ENCODE results near the gene BCO1. TPM values are rescaled to one million over a fixed set of nuclear protein-coding genes. Genes with fewer than 3 reads are reported as not detected.

BCO1 gene
- total and polyA plus RNA-seq, 3 donors from 2014 or later: 0.62 to 1.2 (median 0.87) TPM

GRCh38 chr16:81266680-81267095, 28.2 kb downstream of the BCO1 start:
- Histone ChIP-seq H3K4me1 (peaks cover 8% of the 10 kb centered on the region), H3K36me3 (ENCODE audit: low read depth, missing control alignments) (no peaks in the 10 kb centered on the region), H3K9me3 (no peaks in the 10 kb centered on the region), H3K27me3 (no peaks in the 10 kb centered on the region), H3K4me3 (no peak overlapping the region), H3K27ac (no peak overlapping the region)
- intact Hi-C loops (cut with DNase I; ENCODE audit: low total_unique reads): no loop called here
- 56 to 73% methylated on average over 7 of the region's 7 CpGs for WGBS, 2 donors
- no peak for DNase-seq
- TF ChIP-seq, protein P1, sequence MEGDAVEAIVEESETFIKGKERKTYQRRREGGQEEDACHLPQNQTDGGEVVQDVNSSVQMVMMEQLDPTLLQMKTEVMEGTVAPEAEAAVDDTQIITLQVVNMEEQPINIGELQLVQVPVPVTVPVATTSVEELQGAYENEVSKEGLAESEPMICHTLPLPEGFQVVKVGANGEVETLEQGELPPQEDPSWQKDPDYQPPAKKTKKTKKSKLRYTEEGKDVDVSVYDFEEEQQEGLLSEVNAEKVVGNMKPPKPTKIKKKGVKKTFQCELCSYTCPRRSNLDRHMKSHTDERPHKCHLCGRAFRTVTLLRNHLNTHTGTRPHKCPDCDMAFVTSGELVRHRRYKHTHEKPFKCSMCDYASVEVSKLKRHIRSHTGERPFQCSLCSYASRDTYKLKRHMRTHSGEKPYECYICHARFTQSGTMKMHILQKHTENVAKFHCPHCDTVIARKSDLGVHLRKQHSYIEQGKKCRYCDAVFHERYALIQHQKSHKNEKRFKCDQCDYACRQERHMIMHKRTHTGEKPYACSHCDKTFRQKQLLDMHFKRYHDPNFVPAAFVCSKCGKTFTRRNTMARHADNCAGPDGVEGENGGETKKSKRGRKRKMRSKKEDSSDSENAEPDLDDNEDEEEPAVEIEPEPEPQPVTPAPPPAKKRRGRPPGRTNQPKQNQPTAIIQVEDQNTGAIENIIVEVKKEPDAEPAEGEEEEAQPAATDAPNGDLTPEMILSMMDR (IDR thresholded peaks at IDR 0.05): no peak
- no peak for TF ChIP-seq POLR2A (IDR thresholded peaks at IDR 0.05)

DNA sequence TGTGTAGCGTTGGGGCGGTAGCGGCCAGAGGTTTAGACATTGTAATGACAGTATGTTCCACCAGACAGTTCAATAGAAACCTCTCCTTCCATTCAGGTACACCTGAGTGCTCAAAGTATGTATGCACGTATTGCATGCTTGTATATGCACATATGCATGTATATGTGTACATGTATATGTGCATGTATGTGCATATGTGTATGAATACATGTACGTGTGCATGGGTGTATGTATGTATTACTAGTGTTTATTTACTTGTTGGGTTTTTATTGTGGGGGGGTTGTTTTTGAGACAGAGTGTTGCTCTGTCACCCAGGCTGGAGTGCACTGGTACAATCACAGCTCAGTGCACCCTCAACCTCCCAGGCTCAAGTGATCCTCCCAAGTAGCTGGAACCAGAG, 30.0 kb downstream of the BCO1 start:
- WGBS, 2 donors: 95 to 97% methylated on average over 5 of the region's 5 CpGs
- intact Hi-C loops (cut with DNase I; ENCODE audit: low total_unique reads): no loop called here
- peaks cover 8% of the 10 kb centered on the region for H3K4me1 ChIP-seq
- H3K4me3 ChIP-seq: no peak overlapping the region
- no peak overlapping the region for H3K27ac ChIP-seq
- DNase-seq: no peak
- no peaks in the 10 kb centered on the region for H3K36me3 ChIP-seq (ENCODE audit: low read depth, missing control alignments)
- TF ChIP-seq POLR2A (IDR thresholded peaks at IDR 0.05): no peak
- TF ChIP-seq, protein P1 (IDR thresholded peaks at IDR 0.05): no peak
- no peaks in the 10 kb centered on the region for H3K27me3 ChIP-seq
- no peaks in the 10 kb centered on the region for H3K9me3 ChIP-seq

- no peaks in the 10 kb centered on the region for H3K36me3 ChIP-seq (ENCODE audit: low read depth, missing control alignments)
- H3K4me3 ChIP-seq: no peak overlapping the region
- no peaks in the 10 kb centered on the region for H3K27me3 ChIP-seq
- no peaks in the 10 kb centered on the region for H3K9me3 ChIP-seq
- no peaks in the 10 kb centered on the region for H3K4me1 ChIP-seq
- WGBS, 2 donors: 69 to 81% methylated on average over 10 of the region's 10 CpGs
- no peak overlapping the region for H3K27ac ChIP-seq
- DNase-seq: no peak
- TF ChIP-seq, protein P1 (IDR thresholded peaks at IDR 0.05): no peak
- no peak for TF ChIP-seq POLR2A (IDR thresholded peaks at IDR 0.05)
- intact Hi-C loops (cut with DNase I; ENCODE audit: low total_unique reads): no loop called here
Observed at GRCh38 chr16:81273223-81273950, 34.9 kb downstream of the BCO1 start.

DNA sequence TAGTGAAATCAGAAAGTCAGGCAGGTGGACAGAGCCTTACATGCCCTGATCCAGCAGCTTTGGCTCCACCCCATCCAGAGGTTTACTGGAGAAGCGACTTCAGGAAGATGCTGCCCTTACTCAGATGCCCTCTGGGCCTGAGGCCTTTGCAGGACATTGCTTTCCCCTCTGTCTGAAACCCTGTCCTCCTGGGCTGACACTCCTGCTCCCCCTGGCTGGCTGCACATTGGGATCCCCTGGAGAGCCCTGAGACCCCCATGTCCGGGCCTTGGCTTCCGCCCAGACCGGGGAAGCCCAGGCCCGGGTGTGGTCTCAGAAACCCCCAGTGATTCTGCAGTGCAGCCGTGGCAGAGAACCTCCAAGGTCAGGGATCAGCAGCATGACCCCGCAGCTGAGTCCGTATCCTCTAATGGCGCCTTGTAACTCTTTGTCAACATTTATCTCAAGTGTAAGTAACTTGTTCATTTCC, 36.6 kb downstream of the BCO1 start:
- Histone ChIP-seq H3K27ac (no peak overlapping the region), H3K9me3 (no peaks in the 10 kb centered on the region), H3K27me3 (no peaks in the 10 kb centered on the region), H3K36me3 (ENCODE audit: low read depth, missing control alignments) (no peaks in the 10 kb centered on the region), H3K4me3 (no peak overlapping the region), H3K4me1 (no peaks in the 10 kb centered on the region)
- no peak for TF ChIP-seq POLR2A (IDR thresholded peaks at IDR 0.05)
- TF ChIP-seq, protein P1 (IDR thresholded peaks at IDR 0.05): no peak
- WGBS, 2 donors: 76 to 78% methylated on average over 8 to 9 of the region's 9 CpGs
- intact Hi-C loops (cut with DNase I; ENCODE audit: low total_unique reads): no loop called here
- no peak for DNase-seq

DNA sequence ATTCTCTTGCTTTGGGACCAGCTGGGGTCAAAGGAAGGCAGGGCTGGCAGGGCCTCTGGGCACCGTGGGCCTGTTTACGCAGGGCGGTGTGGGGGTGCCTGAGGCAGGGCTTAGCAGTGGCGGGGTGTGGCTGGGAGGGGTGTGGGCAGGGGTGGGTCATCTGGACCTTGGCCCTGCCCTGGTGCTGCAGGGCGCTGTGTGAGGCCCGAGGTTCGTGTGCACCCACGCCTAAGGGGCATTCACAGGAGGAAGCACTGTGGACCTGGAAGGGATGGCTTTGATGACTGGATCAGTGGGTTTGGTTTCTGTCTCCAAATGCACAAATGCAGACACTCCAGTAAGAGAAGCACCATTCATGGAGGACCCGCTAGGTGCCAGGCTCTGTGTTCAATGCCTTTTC, 37.3 kb downstream of the BCO1 start:
- no peaks in the 10 kb centered on the region for H3K4me1 ChIP-seq
- no peaks in the 10 kb centered on the region for H3K27me3 ChIP-seq
- TF ChIP-seq POLR2A (IDR thresholded peaks at IDR 0.05): no peak
- TF ChIP-seq, protein P1 (IDR thresholded peaks at IDR 0.05): no peak
- H3K9me3 ChIP-seq: no peaks in the 10 kb centered on the region
- DNase-seq: no peak
- intact Hi-C loops (cut with DNase I; ENCODE audit: low total_unique reads): no loop called here
- no peak overlapping the region for H3K27ac ChIP-seq
- WGBS, 2 donors: 96% methylated on average over 9 of the region's 9 CpGs; no CpG with 5 or more reads in 1 of the 2 donors
- no peaks in the 10 kb centered on the region for H3K36me3 ChIP-seq (ENCODE audit: low read depth, missing control alignments)
- H3K4me3 ChIP-seq: no peak overlapping the region

Measured in testis (tissue), 3 donors.